GM18868 (cell line): ENCODE data around the gene TALDO1.

Experiments
- ATAC-seq: cut with Tn5 transposase; IDR thresholded peaks from one replicate; pipeline ENCODE4 v1.9.1; 2021; ENCODE audit warnings: mild to moderate bottlenecking, moderate library complexity; ENCODE audit not compliant: unreplicated experiment

The TALDO1 gene

GRCh38 chr11:714436-714835, 32.8 kb upstream of the TALDO1 start:
- ATAC-seq = no peak

GRCh38 chr11:719214-720016, 27.8 kb upstream of the TALDO1 start:
- no peak for ATAC-seq

- ATAC-seq = no peak
These were observed 27.1 kb upstream of the TALDO1 start for GRCh38 chr11:720017-720641.

- no peak for ATAC-seq
These were observed 26.5 kb upstream of the TALDO1 start for GRCh38 chr11:720642-721246.

GRCh38 chr11:721247-721740, 26.0 kb upstream of the TALDO1 start:
- ATAC-seq = no peak

GRCh38 chr11:721741-722345, 25.4 kb upstream of the TALDO1 start:
- ATAC-seq = no peak

- no peak for ATAC-seq
These were observed 24.9 kb upstream of the TALDO1 start for GRCh38 chr11:722346-722811.

GRCh38 chr11:723120-723883, 24.0 kb upstream of the TALDO1 start:
- no peak for ATAC-seq

- ATAC-seq = no peak
These were observed 23.1 kb upstream of the TALDO1 start for GRCh38 chr11:724049-724777.

- no peak for ATAC-seq
These were observed 22.4 kb upstream of the TALDO1 start for GRCh38 chr11:724778-725386.

GRCh38 chr11:725624-726202, 21.6 kb upstream of the TALDO1 start:
- ATAC-seq = no peak

- ATAC-seq = no peak
These were observed 20.7 kb upstream of the TALDO1 start for GRCh38 chr11:726278-727220.

- ATAC-seq = no peak
These were observed 20.0 kb upstream of the TALDO1 start for GRCh38 chr11:727281-727701.

- ATAC-seq = no peak
These were observed 19.2 kb upstream of the TALDO1 start for GRCh38 chr11:727859-728748.

GRCh38 chr11:728901-729491, 18.3 kb upstream of the TALDO1 start:
- no peak for ATAC-seq

GRCh38 chr11:729492-730074, 17.7 kb upstream of the TALDO1 start:
- ATAC-seq = no peak
